Endometrial microvascular endothelial cells (primary cell): ENCODE data around the gene NFAM1. TPM values are rescaled to one million over a fixed set of nuclear protein-coding genes. Genes with fewer than 3 reads are reported as not detected.

Source experiments
- in situ Hi-C: cut with HindIII; loops from 2 replicates; pipeline ENCODE4 v1.10.0; 2017; ENCODE audit warnings: low sequenced_read_pairs, low pct_unique_long_range_greater_than_20kb; ENCODE audit errors: inconsistent ontology term
- total RNA-seq: library from RNA; depleted of rRNA; stranded (reverse); fragments of >200 nt; gene quantifications from one replicate; pipeline ENCODE4 v1.2.3, GENCODE V29; 2015; ENCODE audit errors: inconsistent ontology term

The NFAM1 gene
- total RNA-seq, 1 donor from 2014 or later = not detected

GRCh38 chr22:42425337-42425988, 6.7 kb downstream of the NFAM1 start:
- in situ Hi-C loops = loop anchor here (25.0 kb wide), 1 partner anchor 88 kb away; no protein-coding TSS in a partner anchor

GRCh38 chr22:42419243-42419881, 12.8 kb downstream of the NFAM1 start:
- in situ Hi-C loops = no loop called here

- in situ Hi-C loops = no loop called here
Measured at GRCh38 chr22:42418811-42419242, 13.4 kb downstream of the NFAM1 start.

GRCh38 chr22:42417645-42418305, 14.4 kb downstream of the NFAM1 start:
- in situ Hi-C loops = no loop called here

GRCh38 chr22:42416671-42417230, 15.5 kb downstream of the NFAM1 start:
- in situ Hi-C loops = no loop called here

- in situ Hi-C loops = no loop called here
Measured at GRCh38 chr22:42414565-42415303, 17.5 kb downstream of the NFAM1 start.

- in situ Hi-C loops = no loop called here
Measured at GRCh38 chr22:42414021-42414420, 18.2 kb downstream of the NFAM1 start.

- in situ Hi-C loops = no loop called here
Measured at GRCh38 chr22:42412744-42413333, 19.4 kb downstream of the NFAM1 start.

GRCh38 chr22:42410708-42411107, 21.5 kb downstream of the NFAM1 start:
- in situ Hi-C loops = no loop called here

- in situ Hi-C loops = no loop called here
Measured at GRCh38 chr22:42408810-42409529, 23.2 kb downstream of the NFAM1 start.

GRCh38 chr22:42408276-42408675, 23.9 kb downstream of the NFAM1 start:
- in situ Hi-C loops = no loop called here

- in situ Hi-C loops = no loop called here
Measured at GRCh38 chr22:42404266-42404665, 27.9 kb downstream of the NFAM1 start.

GRCh38 chr22:42401535-42402334, 30.5 kb downstream of the NFAM1 start:
- in situ Hi-C loops = no loop called here

GRCh38 chr22:42400811-42401534, 31.2 kb downstream of the NFAM1 start:
- in situ Hi-C loops = no loop called here

GRCh38 chr22:42399315-42400271, 32.6 kb downstream of the NFAM1 start:
- in situ Hi-C loops = no loop called here
